GM23248 (cell line): ENCODE measurements around the gene FKBP1C.
"Not testable (repeated sequence)": the region's sequence is repeated elsewhere in the genome, so short reads cannot be mapped to it uniquely, and the experiment has no call there.

Experiments
- EZH2 ChIP-seq: fragments of 200-600 bp; sonication (generic); IDR thresholded peaks from 2 replicates; pipeline ENCODE4 v1.6.1; 2018; ENCODE audit warnings: antibody characterized with exemption, mild to moderate bottlenecking; ENCODE audit not compliant: insufficient read depth, poor library complexity, severe bottlenecking
- EZH2phosphoT487 ChIP-seq: fragments of 200-600 bp; sonication (generic); IDR thresholded peaks from 2 replicates; pipeline ENCODE4 v1.6.1; 2018; ENCODE audit warnings: antibody characterized with exemption, moderate library complexity, mild to moderate bottlenecking, low read depth; ENCODE audit not compliant: insufficient read depth

- not testable (repeated sequence) for TF ChIP-seq EZH2, EZH2phosphoT487
These were observed 18.8 kb downstream of the FKBP1C start for GRCh38 chr6:63230027-63230426.
